CD4-positive, alpha-beta T cell treated with Interleukin-4 for 4 hours (primary cell): ENCODE measurements around the gene RPS19BP1.

Source experiments
- DNase-seq: peaks from one replicate; pipeline ENCODE4 v3.0.0-alpha.2; 2020

RPS19BP1 gene, protein sequence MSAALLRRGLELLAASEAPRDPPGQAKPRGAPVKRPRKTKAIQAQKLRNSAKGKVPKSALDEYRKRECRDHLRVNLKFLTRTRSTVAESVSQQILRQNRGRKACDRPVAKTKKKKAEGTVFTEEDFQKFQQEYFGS

DNA sequence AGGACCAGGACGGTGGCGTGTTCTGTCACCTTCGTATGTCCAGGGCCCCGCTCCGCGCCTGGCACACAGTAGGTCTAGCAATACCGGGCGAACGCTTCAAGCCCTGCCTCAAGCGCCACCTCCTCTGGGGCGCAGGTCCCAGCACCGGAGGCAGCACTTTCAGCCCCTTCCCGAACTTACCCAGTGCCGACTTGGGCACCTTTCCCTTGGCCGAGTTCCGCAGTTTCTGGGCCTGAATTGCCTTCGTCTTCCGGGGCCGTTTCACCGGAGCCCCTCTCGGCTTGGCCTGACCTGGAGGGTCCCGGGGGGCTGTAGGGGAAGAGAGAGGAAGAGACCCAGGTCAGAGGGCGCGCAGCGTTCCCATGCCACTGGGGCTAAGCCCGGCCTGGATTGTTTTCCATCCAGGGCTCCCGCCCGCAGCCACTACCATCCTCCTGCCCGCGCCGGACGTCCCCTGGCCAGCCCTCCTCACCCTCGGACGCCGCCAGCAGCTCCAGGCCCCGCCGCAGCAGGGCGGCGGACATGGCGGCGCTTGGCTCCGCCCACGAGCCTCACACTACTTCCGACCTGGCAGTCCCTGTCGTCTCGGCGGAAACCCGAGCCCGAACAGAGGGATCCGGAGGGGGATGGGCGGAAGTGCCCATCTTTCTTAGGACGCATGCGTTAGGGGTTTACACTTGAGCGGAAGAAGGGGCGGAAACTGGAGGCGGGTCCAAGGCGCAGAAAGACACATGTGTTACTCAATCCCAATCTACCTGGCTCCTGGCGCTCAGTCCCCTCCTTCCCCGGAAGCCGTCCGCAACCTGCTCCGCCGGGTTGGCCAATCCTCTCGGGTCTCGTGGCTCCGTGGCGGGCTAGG is at the start of gene RPS19BP1:
Gene RPS19BP1, minus strand, starts transcription at position 534 of the 859 bp plus-strand sequence. Its CDS starts 10 bp downstream, at position 524.
- peak; percentile 99 for DNase-seq

DNA sequence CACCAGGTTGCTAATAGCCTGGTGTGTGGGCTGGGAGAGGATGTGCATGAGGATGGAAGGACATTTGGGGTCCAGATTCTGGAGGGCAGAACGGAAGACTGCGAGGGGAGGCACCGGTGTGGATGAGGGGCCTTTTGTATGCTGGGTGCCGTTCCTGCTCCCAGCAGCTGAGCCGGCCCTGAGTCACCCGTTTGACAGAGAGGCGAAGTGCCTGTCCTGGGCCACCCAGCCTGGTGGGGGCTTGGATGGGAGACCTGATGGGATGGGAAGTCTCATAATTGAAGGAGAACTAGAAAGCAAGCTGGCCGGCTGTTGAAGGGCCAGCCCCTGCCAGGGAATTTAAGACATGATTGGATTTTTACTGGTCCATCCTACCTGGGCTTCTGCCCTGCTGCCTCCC is 48.8 kb upstream of the RPS19BP1 start:
- DNase-seq: no peak

DNA sequence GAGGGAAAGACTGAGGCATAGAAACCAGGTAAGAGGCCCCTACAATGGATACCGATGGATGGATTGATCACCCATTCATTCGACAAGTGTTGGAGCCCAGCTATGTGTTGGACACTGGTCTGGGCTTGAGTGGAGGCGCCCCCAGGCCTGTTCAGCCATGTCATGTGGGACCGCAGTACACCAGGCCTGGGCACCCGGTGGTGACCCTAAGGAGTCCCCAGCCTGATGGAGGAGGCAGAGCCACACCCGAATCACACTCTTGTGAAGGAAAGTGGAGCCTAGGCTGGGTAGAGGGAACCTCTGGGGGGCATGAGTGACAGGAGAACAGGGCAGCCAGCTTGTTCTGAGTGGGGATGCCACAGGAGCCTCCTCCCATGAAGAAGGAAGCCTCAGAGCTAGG is 48.2 kb upstream of the RPS19BP1 start:
- DNase-seq: no peak

DNA sequence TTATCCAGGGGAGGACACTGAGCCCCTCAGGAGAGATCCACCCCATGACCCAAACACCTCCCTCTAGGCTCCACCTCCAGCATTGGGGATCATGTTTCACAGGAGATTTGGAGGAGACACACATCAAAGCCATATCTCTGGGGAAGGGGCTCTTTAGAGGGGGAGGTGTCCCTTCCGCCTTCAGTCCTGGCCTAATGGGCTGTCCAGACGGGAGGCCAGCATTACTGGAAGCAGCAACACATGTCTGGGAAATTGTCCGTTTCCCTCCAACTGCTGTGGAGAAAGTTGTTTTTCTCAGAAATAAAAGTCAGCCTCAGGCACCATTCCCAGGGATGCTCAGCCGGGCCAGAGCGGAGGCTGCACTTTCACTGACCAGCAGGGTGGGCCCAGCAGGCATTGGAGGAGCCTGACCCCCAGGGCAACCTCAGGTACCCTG is 47.5 kb upstream of the RPS19BP1 start:
- DNase-seq: no peak

DNA sequence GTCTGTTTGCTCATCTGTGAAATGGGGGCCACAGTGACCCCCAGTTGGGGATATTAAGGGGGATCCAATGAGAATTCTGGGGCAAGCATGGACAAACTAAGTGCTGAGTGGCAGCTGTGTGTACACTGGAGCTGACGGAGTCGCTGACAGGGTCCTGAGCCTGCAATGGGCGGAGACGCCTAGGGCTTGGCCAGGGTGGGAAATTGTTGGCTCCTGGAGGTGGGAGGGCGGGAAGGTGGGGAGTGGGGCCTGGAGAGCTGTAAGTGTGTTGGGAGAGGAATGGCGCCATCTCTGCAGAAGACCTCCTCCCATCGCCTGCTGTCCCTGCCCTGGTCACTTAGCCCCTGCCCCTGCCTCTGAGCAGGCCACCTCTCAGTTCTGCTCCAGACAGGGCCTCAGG is 45.4 kb upstream of the RPS19BP1 start:
- no peak for DNase-seq

DNA sequence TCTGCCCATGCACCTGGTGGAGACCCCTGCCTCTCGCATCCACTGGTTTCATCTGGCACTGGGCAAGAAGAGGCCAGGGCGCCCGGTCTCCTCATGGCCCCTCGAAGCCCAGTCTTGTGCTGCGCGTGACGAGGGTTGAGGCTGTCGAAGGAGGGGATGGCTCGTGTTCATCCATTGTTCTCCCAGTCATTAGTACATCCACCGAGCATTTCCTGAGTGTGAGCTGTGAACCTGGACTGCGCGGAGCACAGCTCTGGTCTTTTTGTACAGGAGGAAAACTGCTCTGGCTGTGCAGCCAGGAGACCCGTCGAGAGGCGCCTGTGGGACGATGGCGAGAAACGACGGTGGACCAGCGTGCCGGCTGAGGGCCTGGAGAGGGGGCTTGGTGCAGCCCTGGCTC is 44.8 kb upstream of the RPS19BP1 start:
- DNase-seq: no peak

DNA sequence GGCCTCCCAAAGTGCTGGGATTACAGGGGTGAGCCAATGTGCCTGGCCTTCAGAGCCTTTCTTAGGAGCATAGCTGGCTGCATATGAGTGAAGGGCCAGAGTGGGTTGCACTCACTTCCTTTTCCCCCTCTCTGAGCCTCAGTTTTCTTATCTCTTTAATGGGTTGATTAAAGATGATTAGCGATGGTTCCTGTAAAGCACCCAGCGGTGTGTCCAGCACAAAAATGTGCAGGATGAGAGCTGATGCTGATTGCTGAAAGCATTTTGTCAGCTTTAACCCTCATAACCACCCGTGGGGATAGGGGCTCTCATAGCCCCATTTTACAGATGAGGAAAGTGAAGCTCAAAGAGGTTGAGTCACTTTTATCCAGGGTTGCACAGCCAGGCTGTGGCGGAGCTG is 43.5 kb upstream of the RPS19BP1 start:
- DNase-seq: no peak

DNA sequence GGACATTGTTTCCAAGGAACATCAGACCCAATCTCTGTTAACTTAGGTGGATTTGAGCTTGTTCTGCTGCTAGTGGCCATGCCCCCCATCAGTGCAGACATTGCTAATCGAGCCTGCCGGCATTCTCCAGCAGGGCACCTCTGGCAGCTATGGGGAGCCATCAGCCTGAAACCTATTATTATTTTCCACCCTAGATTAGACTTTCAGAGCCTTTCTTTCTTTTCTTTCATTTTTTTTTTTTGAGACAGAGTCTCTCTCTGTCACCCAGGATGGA is 42.9 kb upstream of the RPS19BP1 start:
- DNase-seq: no peak

DNA sequence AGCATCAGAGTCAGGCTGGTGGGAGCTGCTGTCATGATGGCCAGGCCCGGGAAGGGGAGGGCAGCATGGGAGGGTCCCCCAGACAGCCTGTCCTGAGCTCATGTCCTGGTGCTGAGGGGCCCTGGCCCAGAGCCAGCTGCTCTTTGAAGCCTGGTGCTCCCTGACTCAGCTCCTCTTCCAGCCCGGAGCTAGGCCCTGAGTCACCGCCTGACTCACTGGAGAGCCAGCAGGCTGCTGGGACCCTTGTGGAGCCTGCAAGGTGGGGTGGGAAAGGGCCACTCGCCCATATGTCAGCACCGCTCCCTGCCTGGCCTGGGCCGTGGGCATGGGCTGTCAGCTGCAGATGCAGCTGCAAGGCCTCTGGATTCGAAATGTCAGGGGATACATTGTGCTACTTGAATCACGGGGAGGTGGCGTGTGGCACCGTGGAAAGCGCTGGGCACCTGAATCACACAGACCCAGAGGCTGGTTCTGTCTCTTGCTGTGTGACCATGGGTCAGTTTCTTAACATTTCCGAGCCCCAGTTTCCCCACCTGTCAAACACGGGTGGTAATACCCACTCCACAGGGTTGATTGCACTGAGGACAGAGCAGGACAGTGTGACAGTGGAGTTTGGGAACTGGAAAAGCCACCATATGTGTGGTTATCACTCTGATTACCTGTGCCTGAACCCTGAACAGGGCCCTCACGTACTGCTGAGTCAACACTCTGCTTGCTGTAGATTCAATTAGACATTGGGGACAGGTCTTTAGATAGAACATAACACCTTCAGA is 42.4 kb upstream of the RPS19BP1 start:
- no peak for DNase-seq

DNA sequence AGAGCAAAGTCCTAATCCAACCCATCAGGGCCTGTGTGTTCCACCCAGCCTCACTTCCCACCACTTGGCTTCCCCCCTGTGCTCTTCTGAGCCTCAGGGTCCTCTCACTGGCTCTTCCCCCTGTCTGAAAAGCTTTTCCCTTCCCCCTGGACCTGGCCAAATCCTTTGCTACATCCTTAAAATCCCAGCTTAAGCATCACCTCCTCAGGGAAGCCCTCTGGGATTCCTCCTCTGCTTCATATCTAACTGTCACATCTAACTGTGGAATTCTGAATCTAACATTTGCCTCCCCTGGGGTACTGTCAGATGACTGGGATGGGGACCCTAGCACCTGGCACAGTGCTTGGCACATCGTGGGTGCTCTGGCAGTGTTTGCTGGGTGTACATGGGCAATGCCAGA is 39.0 kb upstream of the RPS19BP1 start:
- DNase-seq: no peak

DNA sequence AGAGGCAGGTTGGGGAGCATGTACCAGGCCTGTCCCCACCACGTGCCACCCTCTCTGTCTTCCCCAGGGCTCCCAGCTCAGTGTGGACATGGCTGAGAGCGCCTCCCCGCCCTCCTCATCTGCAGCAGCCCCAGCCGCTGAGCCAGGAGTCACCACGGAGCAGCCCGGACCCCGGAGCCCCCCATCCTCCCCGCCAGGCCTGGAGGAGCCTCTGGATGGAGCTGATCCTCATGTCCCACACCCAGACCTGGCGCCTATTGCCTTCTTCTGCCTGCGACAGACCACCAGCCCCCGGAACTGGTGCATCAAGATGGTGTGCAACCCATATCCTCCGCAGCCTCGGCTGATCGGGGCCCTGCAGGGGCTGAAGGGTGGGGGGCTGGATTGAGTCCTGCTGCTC is 38.1 kb upstream of the RPS19BP1 start, which contains the start of gene CACNA1I:
Gene CACNA1I, plus strand, starts transcription at position 89 of the 400 bp plus-strand sequence. Its CDS starts 0 bp downstream, at position 89.
- DNase-seq: no peak

DNA sequence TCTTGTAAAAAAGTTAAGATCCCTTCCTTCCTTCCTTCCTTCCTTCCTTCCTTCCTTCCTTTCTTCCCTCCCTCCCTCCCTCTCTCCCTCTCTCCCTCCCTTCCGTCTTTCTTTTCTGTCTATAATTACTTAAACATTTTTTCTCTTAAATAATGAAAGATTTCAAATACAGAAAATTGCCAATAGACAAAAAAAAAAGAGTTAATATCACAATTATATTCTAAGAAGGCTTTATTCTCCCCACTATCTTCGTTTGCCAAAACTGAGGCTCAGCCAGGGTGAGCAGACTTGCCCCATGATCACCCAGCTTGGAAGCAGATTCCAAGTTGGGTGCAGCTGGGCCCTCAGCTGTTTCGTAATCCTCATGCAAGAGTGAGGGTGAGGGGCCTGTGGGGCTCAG is 37.7 kb upstream of the RPS19BP1 start:
- no peak for DNase-seq

DNA sequence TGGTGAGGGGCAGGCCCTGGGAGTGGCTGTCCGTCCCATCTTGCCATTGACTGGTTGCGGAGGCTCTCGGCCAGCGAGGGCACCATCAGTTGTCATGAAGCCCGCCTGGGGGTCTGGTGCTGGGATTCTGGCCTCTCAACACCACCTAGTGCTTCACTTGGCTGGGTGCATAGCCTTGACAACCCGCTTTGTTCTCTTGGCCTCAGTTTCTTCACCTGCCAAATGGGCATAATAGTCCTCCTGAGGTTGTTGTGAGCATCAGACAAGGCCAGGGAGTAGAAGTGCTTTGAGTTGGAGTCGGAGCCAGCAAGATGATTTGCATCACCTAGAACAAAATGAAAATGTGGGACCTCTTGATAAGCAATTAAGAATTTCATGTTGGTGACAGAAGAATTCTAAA is 36.5 kb upstream of the RPS19BP1 start:
- DNase-seq: no peak

DNA sequence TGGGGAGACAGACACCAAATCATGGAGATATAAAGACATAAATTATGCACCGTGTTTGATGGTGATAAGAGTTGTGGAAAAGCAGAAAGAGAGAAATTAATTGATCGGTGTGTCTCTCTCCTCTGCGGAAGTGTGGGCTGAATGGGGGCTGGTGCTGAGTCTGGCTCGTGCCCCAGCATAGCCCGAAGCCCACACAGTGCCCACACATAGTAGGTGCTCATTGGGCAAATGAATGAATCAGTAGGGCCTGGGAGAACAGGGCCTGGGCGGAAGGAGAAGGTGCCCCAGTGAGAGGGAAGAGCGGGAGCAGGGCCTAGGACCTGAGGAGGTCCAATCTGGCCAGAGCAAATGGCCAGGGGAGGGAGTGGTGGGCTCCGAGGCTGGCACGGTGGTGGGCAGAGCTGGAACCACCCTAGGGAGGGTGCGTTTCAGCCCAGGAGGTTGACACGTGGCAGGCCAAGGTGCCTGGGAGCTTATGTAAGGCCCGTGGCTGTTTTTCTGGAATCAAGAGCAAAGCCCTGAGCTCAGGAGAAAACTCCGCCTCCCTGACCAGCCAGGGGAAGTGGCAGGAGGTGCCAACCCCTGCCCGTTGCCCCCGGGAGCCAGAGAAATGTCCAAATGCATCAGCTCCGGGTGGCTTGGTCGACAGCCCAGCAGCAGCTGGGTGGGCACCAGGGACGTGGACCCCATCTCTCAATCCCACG is 35.9 kb upstream of the RPS19BP1 start:
- no peak for DNase-seq

DNA sequence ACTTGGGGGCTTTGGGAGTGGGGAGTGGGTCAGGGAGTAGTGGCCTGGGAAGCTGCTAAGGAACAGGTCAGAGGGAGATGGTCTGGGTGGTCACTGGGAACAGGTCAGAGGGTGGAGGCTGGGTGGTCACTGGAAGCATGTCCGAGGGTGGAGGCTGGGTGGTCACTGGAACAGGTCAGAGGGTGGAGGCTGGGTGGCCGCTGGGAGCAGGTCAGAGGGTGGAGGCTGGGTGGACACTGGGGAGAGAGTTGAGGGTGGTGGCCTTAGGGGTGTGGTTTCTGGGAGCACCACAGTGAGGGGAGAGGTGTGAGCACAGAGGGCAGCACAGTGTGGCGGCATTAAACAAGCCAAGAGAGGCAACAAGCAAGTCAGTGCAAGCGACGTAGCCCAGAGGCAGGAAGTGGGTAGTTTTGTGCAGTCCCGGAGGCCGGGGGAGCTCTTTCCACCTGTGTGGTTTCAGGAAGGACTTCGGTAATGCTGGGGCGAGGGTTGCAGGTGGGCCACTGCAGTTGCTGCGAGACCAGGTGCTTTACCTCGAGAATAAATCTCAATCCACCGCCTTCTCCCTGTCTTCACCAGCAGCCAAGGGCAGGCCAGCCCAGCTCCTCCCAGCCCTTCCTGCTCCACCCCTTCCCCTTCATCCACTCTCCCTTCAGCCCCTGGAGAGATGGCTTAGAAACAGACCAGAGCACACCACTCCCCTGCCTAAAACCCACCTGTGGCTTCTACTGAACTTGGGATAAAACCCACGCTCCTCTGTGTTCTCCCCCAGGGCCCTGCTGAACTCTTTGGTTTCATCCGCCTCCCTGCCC is 34.8 kb upstream of the RPS19BP1 start:
- peak; percentile 27 for DNase-seq

DNA sequence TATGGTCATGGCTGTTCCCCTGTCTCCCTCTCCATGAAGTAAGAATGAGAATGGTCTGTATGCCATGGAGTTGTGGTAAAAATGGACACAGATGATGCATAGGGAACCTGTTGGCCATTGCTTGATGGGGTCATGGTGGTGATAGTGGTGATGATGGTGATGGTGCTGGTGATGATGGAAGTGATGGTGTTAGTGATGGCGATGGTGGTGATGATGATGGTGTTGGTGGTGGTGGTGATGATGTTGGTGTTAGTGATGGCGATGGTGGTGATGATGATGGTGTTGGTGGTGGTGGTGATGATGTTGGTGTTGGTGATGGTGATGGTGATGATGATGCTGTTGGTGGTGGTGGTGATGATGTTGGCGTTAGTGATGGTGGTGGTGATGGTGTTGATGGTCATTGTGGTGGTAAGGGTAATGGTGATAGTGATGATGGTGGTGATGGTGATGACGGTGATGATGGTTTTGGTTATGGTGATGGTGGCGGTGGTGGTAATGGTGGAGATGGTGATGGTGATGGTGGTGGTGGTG is 32.9 kb upstream of the RPS19BP1 start:
- DNase-seq: no peak

DNA sequence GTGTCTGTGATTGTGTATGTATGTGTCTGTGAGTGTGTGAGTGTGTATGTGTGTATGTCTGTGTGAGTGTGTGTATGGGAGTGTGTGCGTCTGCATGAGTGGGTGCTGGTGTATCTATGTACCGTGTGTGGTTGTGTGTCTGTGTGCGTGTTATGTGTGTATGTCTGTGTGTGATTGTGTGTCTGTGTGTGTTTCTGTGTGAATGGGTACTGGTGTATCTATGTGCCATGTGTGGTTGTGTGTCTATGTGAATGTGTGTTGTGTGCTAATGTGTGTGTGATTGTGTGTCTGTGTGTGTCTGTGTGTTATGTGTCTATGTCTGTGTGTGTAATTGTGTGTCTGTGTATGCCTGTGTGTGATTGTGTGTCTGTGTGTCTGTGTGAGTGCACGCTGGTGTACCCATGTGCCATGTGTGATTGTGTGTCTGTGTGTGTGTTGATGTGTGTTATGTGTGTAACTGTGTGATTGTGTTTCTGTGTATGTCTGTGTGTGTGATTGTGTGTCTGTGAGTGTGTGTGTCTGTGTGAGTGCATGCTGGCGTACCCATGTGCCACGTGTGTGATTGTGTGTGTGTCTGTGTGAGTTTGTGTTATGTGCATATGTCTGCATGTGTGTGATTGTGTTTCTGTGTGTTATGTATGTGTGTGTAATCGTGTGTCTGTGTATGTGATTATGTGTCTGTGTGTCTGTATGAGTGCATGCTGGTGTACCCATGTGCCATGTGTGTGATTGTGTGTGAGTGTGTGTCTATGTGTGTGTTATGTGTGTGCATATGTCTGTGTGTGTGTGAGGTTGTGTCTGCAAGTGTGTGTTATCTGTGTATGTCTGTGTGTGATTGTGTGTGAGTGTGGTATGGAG is 31.3 kb upstream of the RPS19BP1 start:
- DNase-seq: no peak

DNA sequence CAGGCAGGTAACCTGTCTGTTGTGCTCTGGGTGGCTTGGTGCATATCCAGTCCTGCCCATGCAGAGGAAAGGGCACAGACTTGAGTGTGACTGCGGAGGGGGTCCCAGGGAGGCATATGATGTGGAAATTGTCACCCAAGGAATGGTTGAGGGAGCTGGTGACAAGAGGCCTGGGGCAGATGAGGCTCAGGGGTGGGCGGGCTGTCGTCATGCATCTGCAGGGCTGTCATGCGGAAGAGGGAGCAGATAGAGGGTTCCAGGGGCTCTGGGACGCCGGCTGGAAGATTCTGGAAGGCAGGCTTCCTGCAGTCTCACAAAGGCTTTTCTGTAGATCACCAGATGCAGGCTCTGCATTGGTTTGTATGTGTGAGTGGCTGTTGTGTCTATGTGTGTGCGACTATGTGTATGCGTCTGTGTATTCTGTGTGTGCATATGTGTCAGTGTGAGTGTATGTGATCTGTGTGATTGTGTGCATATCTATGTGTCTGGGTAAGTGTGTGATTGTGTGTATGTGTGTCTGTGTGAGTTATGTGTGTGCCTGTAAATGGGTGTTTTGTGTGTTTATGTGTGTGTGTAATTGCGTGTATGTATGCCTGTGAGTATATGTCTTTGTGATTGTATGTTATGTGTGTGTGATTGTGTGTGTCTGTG is 30.4 kb upstream of the RPS19BP1 start:
- DNase-seq: no peak

DNA sequence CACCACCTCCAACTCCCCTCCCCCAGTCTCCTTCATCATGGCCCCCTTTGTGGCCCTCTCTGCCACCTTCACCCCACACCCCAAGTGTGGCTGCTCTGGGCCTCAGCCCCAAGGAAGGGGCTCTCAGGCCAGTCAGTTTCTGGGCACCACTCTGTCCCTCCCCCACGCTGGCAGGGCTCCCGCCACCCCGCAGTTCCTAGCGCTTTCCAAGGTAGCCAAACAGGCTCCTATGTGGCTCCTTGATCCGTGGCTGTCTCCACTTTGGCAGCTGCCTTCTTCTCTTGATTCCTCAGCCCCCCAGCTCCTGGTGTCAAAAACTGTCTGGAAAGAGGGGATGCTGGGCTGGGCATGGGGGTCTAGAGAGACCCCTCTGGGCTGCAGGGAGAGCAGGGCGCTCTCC is 27.6 kb upstream of the RPS19BP1 start:
- no peak for DNase-seq

DNA sequence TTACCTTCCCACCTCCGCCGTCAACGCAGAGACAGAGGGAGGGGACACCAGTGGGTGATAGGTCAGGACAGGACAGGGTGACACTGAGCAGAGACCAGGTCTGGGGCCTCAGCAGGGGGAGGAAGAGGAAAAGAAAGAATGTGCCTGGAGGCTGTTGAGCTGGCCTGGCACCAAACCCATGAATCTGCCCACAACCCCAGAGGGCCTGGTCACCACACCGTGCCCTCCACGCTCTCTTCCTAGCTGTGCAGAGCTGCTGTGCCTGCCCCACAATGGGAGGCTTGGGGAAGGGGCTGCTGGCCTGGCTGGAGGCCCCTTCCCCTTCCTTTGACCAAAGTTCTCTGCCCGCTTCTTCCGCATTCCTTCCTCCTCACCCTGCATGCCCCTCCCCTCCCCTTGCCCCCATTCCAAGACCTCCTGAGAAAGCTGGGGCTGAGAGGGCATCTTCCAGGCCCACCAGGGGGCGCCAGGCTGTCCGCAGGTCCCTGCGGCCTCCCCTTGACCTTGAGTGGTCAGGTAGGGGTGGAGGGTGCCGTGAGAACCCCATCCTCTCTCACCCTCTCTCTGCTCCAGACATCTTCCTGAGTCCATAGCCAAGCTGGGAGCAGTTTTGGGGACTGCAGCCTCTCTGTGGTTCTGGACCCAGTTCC is 27.0 kb upstream of the RPS19BP1 start:
- no peak for DNase-seq
